Pons (tissue), 1 donor: ENCODE measurements around the gene UVRAG.

Experiments
- DNase-seq: peaks from one replicate; pipeline ENCODE4 v3.0.0-alpha.2; 2016; ENCODE audit warnings: low spot score

The UVRAG gene

DNA sequence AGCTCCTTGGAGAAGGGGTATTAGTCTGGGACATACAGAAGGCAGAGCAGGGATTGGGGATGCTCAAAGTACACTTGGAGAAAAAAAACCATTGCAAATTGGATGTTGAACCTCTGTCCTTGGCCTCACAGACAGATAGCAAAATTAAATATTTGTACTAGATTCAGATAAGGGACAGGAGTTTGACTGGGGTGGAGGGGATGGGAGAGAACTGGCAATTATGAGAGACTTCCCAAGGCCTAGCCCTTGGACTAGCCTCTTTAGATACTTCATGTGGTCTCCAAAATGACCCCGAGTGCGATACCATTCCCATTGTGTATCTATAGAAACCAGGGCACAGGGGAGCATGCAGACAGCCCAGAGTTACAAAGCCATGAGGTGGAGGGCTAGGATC is 30.9 kb upstream of the UVRAG start:
- no peak for DNase-seq

DNA sequence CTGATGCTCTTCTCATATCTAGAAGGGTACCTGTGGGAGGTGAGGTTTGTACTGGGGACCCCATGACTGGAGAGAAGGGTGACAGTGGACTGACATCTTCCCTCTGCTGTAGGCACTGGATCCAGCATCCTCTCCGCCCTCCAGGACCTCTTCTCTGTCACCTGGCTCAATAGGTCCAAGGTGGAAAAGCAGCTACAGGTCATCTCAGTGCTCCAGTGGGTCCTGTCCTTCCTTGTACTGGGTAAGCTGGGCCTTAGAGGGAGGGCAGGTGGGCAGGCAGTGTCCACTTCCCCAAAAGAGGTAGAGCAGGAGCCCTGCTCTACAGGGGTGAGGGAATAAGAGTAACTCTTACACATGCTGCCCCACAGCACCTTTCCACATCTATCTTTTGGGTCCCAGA is 30.5 kb upstream of the UVRAG start:
- no peak for DNase-seq

DNA sequence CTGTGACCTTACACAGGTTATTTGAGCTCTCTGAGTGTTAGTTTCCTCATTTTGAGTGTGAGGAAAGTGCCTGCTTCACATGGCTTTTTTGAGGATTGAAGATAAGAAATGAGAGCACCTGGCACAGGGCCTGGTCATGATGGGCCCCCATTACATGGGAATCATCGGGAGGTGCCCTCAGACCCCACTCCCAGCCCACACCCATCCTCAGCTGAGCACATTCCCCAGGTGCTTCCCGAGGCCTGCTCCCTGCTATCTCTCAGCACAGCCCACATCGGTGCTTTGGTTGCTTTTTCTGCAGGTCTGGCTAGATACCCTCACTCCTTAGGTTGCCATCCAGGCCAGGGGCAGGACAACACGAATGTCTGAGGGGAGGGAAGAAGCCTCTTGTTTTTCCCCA is 29.8 kb upstream of the UVRAG start:
- no peak for DNase-seq

DNA sequence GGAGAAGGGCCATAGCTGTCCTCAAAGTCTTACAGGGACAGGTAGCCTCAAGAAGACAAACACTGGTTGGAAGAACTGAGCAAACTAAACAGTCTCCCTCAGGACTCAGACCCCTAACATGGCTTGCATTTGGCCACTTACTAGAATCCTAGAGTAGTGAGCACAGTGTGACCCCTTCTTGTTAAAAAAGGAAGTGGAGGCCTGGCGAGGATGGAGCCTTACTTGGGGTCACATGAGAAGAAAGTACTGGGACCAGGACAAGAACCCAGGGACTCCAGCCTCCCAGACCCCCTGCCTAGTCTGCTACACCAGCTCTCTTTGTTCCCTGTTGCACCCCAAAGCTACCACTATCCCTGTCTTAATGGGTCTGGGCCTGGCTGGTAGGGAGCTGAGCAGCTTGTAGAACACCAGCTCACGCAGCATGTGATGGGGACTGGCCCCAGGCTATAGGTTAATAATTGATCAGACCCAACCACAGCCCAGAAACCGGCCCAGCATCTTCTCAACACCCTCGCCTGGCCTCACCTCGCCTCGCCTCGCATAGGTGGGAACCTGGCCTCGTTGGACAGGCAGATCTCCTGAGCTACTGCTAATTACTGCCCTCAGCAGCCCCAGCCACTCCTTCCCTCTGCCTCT is 28.8 kb upstream of the UVRAG start:
- DNase-seq = no peak

DNA sequence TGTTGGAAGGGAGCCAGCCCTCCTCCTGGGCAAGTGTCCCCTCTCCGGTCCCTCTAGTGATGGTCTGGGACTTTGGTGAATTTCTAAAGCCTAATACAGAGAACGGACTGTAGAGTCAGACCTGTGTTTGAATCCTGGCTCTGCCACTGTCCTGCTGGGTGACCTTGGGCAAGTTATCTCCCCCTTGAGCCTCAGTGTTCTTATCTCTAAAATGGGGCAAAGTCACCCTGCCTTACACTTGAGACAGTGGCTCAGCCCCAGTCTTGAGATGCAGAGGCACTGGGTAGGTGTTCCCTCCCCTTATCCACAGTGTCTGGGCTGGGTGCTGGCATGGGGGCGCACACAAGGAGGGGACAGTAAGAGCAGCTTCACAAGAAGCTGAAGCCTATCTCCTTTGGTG is 25.5 kb upstream of the UVRAG start:
- DNase-seq = no peak

DNA sequence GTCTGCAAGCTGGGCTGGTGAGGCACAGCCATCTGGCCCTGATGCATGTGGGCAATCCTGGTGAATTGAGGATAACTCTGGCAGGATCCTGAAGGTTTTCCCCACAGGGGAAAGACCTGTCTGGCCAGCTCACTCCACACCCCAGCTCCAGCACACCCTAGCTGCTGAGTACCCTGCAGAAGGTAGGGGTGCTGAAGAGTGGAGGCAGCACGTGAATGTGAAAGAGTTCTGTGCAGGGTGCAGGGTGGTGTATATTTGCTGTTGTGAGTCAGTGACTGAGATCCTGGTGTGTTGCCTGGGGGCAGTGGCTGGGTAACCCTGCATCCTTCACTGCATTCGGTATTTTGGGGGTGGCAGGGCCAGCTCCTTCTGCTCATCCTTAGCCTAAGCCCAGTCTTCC is 24.0 kb upstream of the UVRAG start:
- no peak for DNase-seq

DNA sequence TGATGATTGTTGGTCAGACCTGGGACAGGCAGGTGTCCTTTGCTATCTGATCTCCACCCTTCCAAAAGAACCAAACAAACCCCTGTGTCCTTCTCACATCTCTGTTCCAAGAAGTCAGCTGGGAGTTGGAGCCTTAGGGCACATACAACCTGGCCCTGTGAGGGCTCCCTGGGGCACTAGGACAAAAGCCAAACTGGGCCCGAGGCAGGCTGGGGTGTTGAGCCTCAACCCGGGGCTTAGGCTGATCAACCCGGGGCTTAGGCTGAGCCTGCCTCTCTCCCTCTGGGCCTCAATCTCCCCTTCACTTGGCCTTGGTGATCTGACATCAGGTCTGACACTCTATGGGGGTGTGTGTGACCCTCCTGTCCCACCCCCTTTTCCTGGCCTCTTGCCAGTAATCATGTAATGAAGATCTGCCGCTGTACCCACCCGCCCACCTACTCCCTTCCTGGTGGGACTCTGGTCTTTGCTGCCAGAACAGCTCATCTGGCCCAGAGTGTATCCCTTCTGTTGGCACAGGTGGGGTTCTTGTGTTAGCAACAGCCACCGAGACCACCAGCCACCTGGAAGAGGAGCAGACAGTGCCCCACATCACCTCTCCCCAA is 22.8 kb upstream of the UVRAG start:
- no peak for DNase-seq

DNA sequence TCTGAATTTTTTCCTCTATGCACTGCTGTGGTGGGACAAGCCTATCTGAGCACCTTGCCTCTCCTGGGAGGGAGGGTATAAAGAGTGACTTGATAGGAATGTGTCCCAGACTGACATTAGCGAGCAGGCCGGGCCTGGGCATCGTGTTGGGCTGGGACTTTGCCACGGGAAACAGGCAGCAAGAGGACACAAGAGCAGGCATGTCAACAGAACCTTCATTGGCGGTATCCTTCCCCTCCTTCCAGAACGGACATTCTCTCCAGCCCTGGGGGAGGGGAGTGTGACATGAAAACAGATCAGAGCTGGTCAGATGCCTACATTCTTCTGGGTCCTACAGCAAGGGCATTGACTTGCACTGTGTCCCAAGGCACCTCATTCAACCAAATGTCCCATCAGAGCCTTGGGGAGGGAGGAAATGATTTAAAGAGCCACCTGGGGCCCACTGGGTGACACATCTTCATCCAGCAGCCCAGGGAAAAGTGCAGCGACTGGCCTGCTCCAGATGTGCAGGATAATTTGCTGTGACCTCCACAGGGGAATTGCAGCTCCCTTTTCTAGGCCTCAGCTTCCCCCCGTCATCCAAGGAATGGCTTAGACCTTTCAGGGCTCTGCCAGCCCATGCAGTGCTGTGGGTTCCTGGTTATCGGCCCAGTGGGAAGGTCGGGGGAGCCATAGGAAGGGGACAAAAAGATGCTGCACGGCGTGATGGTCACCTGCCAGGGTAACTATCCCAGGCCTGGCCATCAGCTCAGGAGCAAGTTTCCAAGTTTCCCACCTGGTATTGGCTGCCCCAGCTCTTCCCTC is 21.8 kb upstream of the UVRAG start:
- no peak for DNase-seq

DNA sequence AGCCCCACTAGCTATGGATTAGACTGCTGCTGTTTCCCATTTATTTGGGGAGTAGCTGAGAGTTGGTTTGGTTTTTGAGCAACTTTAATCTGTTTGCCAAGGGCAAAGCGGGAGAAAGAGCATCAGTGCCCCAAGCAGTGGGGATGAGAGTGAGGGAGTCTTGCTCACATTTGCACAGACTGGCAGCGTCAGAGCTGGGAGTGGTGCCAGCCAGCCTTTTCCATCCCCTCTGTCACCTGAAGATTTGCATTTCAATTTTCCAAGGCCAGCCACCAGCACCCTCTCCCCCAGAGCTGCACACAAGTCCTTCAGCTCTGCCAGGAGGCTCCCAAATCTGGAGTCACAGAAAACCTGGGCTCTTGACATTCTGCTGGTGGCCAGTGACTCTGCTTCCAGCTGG is 21.0 kb upstream of the UVRAG start:
- no peak for DNase-seq

DNA sequence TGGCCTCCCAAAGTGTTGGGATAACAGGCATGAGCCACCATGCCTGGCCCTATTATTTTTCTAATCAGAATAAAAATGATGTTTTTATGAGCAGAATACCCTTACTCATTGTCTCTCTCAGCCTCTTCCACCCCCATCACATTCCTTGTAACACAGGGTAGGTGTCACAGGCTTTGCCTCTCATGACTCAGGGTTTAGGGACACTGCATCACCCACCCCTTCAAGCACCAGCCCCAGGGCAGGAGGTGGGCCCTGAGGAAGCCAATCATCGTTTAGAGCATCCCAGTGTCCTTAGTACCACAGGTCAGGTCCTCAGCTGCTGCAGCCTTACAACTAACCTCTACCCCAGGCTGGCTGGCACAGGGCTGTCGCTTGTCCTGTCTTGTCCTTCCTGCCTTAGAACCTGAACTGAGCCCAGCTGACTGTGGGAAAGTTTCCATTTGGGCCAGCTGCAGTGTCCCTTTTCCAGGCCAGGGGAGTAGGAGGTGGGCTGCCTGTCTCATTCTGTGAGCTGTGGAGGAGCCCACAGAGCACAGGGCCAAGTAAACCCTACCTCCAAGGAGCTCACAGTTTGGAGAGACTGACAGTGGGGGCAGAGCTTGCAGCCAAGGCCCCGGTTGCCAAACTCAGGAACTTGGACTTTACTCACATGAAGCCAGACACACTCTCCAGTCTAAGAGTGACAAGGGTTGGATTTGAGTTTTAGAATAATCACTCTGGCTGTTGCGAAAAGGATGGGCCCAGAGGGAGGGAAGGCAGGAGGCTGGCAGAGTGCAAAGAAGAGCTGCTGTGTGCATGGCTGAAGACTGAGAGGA is 19.5 kb upstream of the UVRAG start:
- DNase-seq = no peak

DNA sequence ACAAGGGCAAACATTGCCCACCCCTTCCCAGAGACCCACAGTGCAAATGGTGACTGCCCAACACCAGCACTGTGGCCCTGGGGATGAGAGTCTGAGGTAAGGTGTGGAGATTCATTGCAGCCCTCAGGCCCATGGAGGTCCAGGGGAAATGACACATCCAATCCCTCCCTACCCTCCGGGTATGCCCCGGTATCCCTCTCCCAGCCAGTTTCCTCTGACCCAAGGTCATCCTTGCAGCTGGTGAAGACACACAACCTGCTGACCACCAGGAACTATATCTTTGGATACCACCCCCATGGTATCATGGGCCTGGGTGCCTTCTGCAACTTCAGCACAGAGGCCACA is 18.9 kb upstream of the UVRAG start:
- DNase-seq = no peak

DNA sequence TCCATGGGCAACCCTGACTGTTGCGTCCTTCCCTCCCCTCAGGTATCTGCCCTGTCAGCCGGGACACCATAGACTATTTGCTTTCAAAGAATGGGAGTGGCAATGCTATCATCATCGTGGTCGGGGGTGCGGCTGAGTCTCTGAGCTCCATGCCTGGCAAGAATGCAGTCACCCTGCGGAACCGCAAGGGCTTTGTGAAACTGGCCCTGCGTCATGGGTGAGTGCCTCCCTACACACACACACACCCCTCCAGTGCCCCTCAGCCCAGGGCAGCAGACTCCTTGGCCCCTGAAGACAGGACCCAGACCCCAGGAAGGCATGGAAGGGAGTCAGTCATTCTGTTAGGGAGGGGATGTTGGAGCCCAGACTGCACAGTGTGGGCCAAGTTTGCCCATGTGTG is 17.9 kb upstream of the UVRAG start:
- DNase-seq = no peak

DNA sequence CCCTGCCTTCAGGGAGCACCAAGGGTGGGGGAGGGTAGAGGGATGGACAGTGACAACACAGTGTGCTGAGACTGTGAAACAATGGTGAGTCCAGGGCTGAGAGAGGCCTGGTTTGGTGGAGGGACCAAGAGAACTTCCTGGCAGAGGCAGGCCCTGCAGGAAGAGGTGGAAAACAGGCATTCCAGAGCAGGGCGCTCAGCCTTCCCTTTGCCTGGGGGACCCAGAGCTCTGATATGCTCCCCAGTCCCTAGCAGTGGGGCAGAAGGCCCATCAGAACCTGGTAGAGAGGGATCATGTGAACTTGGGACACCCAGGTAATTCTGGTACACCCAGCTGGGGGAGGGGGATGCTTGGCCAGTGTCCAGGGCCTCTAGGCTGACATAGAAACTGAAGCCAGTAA is 17.2 kb upstream of the UVRAG start:
- no peak for DNase-seq

DNA sequence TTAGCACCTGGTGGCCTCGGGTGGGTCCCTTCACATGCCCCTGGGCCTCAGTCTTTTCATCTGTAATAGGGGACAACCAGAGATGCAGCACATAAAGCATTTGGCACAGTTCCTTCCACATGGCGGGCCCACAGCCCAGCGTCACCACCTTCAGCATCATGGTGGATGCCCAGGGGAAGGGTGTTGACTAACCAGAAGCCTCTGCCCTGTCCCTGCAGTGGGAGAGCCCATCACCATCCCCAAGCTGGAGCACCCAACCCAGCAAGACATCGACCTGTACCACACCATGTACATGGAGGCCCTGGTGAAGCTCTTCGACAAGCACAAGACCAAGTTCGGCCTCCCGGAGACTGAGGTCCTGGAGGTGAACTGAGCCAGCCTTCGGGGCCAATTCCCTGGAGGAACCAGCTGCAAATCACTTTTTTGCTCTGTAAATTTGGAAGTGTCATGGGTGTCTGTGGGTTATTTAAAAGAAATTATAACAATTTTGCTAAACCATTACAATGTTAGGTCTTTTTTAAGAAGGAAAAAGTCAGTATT is 14.8 kb upstream of the UVRAG start:
- DNase-seq = no peak

DNA sequence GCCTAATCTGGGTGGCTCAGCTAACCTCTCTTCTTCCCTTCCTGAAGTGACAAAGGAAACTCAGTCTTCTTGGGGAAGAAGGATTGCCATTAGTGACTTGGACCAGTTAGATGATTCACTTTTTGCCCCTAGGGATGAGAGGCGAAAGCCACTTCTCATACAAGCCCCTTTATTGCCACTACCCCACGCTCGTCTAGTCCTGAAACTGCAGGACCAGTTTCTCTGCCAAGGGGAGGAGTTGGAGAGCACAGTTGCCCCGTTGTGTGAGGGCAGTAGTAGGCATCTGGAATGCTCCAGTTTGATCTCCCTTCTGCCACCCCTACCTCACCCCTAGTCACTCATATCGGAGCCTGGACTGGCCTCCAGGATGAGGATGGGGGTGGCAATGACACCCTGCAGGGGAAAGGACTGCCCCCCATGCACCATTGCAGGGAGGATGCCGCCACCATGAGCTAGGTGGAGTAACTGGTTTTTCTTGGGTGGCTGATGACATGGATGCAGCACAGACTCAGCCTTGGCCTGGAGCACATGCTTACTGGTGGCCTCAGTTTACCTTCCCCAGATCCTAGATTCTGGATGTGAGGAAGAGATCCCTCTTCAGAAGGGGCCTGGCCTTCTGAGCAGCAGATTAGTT is 14.2 kb upstream of the UVRAG start:
- DNase-seq = peak; percentile 67

DNA sequence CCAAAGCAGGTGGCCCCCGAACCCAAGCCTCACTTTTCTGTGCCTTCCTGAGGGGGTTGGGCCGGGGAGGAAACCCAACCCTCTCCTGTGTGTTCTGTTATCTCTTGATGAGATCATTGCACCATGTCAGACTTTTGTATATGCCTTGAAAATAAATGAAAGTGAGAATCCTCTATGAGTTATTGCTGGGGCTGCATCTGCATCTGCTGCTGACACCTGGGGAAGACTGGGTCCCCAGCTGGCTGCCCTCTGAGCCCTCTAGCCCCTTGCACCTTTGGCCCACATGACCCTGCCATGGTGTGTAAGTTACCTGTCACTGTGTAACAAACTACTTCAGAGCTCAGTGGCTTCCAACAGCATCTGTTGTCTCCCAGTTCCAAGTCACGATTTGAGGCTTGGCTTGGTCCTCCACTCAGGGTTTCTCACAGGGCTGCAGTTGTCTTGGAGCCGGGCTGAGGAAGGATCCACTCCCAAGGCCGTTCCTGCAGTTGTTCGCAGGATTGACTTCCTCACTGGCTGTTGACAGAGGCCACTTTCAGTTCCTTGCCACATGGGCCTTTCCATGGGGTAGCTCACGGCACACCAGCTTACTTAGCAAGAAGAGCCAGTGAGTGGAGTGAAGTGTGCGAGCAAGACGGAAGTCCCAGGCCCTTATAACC is 13.5 kb upstream of the UVRAG start:
- DNase-seq = peak; percentile 69

DNA sequence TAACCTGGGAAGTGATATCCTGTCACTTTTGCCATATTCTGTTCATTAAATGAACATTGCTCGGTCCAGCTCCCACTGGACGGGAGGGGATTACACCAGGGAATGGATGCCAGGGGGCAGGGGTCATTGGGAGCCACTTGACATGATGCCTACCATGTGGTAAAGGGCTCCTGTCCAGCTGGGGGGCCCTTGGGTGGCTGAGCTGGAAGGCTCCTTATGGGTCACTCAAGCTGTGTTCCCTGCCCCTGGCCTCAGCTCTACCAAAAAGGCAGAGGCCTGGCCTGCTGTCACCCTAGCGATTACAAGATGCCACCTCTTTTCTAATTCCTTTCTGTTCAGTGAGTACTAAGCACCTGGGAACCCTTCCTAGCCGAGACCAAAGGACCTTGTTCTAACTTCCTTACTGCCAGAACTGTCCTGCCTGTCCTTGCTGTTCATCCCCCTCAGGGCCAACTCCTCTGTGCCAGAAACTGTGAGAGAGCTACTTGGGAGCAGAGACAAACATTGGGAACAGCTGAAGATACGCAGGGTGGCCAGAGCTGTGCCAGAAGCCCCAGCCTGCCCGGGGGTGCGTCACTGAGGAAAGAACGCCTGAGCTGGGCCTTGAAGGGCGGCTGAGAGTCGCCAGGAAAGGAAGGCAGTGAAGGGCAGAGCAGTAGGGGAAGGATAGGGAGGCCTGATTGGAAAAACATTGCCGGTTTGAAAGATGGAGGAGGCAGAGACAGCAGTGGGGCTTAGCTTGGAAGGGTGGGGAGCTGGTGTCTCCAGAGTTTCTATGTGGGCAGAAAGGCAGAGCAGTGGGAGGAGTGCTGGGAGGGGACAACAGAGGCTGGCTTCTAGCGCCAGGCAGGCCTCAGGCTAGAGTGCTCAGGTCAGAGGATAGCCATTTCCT is 12.7 kb upstream of the UVRAG start:
- no peak for DNase-seq

DNA sequence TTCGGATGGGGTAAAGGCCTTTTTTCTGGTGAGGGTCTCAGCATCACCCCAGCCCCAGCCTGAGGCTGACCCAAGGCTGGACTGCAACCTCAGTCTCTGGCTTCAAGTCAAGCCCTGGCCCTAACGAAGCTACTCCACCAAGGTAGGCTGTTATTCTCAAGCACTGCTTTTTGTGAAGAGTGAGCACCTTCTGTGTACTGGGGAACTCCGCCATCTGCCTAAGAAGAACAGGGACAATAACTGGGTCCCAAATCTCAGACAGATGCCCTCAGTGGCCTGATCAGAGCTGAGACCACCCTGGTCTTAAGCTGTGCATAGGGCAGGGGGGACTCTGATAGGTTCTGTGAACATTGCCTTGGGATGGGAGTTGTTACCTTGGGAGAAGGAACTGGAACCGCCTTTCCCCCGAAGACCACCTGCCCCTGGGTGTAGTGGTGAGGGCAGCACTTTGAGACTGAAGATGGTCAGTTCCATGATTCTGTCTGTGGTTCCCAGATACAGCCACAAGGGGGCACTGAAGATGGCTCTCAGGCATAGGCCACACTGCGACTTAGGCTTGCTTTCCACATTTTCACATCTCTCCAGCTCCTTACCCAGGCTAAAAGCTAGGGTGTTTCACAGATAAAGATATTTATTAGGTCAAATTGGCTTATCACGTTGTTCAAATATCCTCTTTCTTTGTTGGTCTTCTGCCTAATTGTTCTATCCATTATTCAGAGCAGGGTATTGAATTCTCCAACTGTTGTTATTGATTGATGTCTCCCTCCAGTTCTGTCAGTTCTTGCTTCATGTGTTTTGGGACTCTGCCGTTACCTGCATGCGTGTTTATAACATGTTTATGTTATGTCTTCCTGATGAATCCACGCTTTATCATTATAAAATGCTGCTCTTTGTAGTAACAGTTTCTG is 11.8 kb upstream of the UVRAG start:
- DNase-seq = peak; percentile 90

DNA sequence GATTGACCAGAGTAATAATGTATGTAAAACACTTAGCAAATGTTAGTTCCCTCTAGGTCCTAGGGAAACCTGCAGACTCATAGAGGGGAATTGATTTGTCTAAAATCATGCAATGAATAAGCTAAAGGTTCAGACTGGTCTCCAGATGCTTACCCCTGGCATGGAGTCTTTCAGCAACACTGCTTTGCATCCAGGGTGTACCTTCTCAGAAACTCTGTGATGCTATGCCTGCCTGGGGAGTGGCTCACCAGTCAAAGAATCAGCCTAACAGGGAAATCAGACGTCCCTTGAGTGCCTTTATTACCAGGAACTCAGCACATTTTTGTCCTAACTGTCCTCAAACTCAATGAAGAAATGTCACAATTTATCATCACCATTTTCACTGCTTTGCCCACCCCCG is 5.9 kb upstream of the UVRAG start:
- DNase-seq = no peak
